Mammary epithelial cell (primary cell): ENCODE data around the gene JHY.

ENCODE experiments used
- EZH2 ChIP-seq: IDR thresholded peaks from 2 replicates; pipeline ENCODE4 v1.6.1; 2012; ENCODE audit warnings: low read length, inconsistent platforms, borderline replicate concordance
- TF ChIP-seq, protein P1 (sequence below), 2 donors: IDR thresholded peaks in 1 of 2; conservative IDR thresholded peaks in 1 of 2; 2 replicates each; pipeline ENCODE4 v1.5.1; 2011 to 2012; ENCODE audit warnings: inconsistent platforms in 2 of 2, low read length in 2 of 2, mild to moderate bottlenecking in 2 of 2, control low read depth in 1 of 2, low read depth in 1 of 2; ENCODE audit not compliant: insufficient read depth in 1 of 2; ENCODE audit errors: extremely low read depth in 1 of 2

DNA sequence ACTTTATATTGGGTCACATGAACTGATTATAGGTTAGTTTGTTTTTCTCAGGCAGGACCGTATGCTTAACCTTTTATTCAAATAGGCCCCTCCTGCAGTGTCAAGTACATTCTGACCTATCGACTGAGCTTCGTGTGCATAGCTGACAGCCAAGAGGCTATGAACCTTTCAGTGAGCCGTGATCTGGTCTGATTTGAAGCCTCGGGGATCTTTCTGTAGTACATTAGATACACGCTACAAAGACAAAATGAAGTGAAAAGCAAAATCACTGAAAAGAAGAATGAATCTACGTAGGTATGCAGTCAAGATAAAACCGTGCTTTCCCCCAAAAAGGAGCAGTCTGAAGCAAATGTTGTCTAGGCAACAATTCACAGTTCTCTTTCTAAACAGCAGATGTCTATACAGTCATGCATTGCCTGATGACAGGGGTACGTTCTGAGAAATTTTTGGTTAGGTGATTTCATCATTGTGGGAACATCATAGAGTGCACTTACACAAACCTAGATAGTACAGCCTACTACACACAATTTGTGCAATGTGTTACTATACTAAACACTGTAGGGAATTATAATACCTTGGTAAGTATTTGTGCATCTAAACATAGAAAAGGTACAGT lies 18.1 kb downstream of the JHY start:
- TF ChIP-seq, protein P1, sequence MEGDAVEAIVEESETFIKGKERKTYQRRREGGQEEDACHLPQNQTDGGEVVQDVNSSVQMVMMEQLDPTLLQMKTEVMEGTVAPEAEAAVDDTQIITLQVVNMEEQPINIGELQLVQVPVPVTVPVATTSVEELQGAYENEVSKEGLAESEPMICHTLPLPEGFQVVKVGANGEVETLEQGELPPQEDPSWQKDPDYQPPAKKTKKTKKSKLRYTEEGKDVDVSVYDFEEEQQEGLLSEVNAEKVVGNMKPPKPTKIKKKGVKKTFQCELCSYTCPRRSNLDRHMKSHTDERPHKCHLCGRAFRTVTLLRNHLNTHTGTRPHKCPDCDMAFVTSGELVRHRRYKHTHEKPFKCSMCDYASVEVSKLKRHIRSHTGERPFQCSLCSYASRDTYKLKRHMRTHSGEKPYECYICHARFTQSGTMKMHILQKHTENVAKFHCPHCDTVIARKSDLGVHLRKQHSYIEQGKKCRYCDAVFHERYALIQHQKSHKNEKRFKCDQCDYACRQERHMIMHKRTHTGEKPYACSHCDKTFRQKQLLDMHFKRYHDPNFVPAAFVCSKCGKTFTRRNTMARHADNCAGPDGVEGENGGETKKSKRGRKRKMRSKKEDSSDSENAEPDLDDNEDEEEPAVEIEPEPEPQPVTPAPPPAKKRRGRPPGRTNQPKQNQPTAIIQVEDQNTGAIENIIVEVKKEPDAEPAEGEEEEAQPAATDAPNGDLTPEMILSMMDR (conservative IDR thresholded peaks at IDR 0.05 in 1 of 2, IDR thresholded peaks at IDR 0.05 in 1 of 2; ENCODE audit: extremely low read depth in 1 of 2, insufficient read depth in 1 of 2, low read depth in 1 of 2, low read length in 2 of 2) = no peak
- no peak for TF ChIP-seq EZH2
